DMS 273 (cell line): Measurements from ENCODE around the gene APOD.
"Not testable (repeated sequence)": the region's sequence is repeated elsewhere in the genome, so short reads cannot be mapped to it uniquely, and the experiment has no call there.

Experiments
- DNase-seq: peaks from one replicate; lab custom pipeline; 2025; ENCODE audit not compliant: unreplicated experiment; lab: John Stamatoyannopoulos, UW

Gene APOD

DNA sequence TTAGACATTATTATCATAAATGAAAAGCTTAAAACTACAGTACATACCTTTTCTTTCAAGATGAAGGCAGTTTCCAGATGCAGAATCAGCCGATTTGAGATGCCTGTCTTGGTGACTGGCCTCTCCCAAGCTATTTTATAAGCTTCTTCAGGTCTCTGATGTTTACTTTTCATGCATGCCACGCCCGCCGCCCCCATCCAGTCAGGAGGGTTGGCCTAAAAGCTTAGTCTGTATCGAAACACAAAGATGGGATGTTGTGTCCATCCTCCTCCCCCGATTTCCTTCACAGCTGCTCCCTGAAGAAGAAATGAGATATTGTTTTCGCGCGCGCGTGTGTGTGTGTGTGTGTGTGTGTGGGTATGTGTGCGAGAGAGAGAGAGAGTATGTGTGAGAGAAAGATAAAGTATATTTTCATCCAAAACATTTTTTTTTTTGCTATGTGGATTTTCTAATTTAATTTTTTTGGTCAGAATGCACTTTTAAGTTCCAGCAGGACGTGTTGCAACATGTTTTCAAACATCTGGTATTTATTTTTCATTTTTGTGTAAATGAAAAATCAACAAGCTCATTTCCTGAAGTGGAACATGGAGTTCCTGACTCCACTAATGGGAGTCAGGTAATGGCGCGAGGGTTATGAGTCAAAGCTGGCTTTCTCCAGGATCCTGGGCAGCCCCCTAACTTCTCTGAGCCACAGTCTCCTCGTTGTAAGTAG, at the start of gene APOD:
APOD (minus strand) TSS at position 110 of the 712 bp plus-strand sequence. CDS start 4,479 bp downstream, outside the sequence.
- DNase-seq, result no peak

DNA sequence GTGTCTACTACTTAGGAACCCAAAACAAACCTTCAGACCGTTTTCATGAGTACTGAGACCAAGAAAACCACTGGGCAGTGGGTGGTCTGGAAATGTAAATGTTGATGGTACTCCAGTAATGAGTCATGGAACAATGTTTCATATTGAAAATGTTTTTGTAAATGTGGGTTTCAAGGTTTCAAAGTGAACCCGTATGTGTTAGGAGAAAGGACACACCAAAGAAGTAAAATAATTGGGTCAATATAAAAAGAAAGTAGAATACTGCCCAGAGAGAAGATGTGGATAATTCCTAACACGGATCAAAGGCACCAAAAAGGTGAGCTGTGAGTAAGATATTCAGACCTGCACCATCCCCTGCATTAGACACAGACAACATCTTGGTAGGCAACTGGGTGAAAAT, 49.6 kb upstream of the APOD start:
- DNase-seq, result not testable (repeated sequence)

DNA sequence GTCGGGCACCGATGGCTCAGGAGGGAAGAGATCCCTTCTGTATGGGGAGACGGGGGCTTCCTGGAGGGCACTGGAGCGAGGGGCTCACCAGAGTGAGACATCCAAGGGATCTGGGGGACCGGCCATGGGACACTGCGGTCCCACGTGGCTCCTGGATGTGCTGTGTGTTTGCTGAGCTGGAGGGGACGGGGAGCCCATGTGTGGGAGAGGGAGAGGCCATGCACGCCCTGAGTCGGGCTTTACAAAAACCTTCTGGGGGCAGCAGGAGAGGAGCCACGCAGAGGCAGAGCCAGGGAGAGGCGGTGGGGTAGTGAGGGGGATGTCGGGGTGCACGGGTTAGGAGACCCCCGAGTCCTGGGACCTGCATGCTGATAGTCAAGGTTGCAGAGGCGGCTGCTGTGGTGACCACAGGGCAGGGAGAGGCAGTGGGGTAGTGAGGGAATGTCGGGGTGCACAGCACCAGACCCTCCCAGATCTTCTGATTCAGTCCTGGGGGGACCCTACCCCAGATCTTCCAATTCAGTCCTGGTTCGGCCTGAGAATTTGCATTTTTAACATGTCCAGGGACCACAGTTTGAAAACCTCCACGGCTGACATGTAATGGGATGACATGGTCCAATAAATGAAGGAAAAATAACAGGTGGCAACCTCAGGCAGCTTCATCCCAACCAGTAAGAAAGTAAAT, 48.9 kb upstream of the APOD start:
- DNase-seq, result not testable (repeated sequence)

DNA sequence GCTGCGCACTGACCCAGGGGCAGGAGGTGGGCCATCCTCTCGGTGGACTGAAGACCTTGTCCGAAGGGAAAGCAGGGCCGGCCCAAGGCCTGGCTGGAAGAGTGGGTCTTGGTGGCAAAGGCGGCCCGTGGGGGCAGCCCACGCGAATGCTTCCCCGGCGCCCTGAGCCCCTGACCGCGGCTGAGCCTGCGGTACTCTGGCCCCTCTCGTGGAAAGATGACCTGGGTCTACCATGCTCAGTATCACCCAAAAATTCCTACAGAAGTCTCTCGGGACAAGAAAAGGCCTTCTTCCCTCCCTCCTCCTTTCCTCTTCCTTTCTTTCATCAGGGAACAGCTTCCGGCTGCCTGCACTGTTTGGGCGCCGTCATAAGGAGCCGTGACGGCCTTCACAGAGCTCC, 48.3 kb upstream of the APOD start:
- not testable (repeated sequence) for DNase-seq

DNA sequence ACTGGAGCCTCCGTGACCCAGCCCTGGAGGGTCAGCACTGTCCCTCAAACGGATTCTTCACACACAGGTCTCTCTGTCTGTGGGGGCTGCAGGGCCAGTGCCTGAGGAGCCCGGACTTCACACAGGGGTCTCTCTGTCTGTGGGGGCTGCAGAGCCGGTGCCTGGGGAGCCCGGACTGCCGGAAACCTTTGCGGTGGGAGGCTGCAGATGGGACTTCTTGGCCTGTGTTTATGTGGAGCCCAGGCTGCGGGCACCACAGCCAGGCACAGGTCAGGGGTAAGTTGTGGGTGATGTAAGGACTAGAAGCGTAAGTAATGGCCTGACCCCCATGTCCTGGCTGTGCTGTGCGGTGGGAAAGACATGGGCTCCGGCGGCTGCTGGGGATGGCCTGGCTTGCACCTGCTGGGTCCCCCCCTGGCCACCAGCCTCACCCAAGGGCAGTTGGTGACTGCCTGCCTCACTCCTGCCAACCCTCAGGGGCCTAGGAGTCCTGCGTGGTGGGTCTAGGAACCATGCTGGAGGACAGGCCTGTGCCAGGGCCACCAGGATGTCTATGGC, 47.3 kb upstream of the APOD start:
- not testable (repeated sequence) for DNase-seq

DNA sequence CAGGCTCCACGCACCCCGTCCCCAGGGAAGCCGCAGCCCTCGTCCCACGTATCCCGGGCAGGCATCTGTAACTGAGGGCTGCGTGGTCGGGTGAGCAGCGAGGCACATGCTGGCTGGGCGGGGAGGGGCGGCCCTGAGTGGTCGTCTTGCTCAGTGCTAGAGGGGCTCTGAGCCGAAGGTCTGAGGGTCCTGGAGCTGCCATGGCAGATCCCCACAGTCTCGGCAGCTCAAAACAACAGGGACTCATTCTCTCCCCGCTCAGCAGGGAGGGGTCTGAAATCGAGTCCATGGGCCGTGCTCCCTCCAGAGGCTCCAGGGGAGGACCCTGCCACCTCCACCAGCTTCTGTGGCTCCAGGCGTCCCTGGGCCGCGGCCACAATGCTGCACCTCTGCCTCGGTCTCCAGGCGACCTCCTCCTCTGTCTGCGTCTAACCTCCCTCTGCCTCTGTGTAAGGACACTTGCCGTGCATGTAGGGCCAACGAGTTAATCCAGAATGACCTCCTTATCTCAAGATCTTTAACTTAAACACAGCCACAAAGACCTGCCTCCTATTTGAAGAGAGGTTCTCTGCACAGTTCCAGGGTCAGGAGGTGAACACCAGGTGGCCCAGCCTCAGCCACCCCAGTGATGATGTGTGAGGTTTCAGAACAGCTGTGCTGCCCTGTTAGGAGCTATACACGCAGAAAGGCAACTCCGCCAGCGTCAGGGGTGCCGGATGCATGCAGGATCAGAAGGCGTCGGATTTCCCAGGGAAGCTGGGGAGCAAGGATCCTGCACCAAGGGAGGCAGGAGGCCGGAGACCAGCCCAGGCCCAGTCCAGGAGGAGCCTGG, 46.6 kb upstream of the APOD start:
- not testable (repeated sequence) for DNase-seq

DNA sequence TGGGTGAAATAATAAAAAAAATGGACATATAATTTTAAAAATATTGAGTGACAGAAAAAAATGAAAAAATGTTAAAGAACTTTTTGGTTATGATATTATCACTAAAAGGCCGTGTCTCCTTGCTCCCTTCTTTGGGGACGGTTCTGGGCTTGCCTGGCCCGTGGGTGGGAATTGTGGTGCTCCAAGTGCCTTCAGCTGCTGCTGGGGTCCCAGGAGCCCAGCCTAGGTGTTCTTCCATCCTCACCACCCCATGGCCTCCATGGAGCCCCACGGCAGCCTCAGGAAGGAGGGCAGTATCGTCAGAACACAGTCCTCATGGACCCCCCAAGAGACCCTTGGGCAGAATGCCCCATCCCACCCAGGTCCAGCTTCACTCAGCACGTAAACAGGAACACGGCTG, 45.9 kb upstream of the APOD start:
- DNase-seq, result not testable (repeated sequence)

DNA sequence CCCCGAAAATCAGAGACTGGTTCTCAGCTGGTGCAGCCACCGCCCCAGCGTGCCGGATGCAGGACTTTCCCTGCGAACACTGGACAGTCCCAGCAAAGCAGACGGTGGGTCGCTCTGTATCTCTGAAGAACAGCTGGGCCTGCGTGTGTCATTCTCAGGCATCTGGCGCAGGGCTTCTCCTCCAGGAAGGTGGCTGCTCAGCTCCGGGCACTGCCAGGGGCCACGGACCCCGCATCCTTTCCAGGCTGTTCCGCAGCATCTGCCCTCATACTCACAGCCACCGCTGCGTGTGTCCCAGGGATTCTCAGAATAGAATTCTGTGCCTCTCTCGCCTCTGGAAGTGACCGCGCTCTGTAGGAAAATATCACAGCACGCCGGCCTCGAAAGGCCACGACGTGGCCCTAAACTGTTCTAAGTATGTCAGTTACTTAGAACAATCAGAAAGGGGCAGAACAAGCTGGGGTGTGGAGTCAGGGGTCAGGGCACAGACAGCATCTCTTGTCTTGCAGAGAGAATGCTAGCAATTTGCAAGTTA, 44.7 kb upstream of the APOD start:
- DNase-seq, result not testable (repeated sequence)

DNA sequence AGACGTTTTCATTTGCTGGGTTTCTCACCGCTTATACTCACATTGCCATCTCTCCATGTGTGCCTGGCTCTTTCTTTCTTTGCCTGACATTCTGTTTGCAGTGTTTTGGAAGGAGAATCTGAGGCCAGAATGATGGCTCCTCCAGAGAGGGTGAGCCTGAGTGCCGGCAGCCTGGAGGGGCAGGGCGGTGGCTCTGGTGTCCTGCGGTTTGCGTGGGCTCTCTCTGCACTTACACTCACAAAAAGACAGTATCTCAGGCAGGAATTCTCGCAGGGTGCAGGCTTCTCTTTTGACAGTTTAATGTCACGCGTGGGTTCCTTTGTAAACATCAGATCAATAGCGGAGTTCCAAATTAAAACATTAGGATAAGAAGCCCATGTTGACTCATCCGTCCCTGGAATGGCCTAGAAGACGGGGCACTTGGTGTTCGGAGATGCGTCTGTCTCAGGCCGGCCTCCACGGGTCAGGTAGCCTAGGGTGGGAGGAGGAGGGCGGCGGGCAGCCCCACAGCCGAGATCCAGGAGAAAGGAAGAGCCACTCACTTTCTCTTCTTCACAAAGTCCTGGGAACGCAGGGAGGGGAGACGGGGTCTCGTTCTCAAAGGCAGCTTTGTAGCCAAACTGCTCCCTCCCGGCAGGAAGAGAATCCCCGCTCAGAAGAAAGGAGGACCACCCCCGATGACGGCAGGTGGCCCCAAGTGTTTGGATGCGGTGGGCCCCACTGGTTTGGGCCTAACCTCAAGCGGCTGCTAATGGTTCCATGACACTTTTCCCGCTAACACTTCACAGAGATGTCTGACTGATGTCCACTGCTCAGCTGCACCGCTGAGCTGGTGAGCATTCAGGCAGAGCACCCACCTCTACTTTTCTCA, 44.0 kb upstream of the APOD start:
- not testable (repeated sequence) for DNase-seq

DNA sequence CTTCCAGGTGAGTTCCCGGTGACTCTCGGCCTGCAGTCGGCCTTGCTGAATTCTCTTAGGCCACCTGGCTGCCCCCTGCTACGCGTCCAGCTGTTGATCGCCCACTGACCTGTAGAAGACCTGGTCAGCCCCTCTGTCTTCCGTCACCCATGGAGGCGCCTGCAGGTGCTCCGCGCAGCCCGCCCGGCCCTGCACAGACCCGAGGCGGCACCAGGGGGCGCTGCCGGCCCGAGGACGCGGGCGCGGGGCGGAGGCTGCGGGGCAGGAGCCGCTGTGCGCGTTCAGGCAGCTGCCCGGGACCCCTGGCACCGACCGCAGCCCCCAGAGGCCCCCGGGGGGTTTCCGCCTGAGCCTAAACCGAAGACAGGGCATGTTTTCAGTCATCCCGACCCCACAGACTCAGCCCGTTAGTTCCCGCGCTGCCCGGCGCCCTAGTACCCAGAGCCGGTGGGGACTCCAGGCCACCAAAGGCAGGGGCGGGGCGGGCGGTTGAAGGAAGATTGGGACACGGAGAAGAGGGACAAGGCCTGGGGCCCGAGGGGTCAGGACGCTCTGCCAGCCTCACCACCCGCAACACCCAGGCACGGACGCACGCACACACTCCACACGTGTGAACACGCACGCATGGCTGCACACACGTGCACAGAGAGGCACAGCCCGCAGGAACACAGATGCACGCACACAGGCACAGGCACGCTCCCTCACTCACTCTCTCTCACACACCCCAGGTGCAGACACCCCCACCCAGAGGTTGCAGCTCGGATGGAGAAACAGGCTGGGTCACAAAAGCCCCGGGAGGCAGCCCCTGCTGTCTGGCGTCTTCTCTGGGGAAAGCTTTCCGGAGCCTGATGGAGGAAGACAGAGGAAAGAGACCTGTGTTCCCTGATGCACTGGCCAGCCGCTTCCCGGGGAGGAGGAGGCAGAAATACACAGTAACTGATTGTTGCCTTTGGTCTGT, 41.1 kb upstream of the APOD start:
- DNase-seq, result not testable (repeated sequence)

DNA sequence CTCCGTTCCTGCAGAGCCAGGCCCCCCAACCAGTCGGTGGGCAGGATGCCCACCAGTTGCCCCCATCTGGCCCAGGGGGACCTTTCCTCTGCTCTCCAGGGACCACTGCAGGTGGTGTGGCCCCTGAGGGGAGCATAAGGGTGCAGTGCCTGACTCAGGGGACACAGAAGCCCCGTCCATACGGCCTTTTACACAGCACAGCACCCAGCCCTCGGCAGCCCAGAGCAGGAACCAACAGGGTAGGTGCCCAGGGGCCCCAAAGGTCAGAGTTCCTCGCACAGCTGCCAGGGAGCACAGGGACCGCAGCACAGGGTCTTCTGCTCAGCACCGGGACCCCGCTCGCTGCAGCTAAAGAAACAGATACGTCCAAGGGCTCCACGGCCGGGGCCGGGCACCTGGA, 40.4 kb upstream of the APOD start:
- not testable (repeated sequence) for DNase-seq

DNA sequence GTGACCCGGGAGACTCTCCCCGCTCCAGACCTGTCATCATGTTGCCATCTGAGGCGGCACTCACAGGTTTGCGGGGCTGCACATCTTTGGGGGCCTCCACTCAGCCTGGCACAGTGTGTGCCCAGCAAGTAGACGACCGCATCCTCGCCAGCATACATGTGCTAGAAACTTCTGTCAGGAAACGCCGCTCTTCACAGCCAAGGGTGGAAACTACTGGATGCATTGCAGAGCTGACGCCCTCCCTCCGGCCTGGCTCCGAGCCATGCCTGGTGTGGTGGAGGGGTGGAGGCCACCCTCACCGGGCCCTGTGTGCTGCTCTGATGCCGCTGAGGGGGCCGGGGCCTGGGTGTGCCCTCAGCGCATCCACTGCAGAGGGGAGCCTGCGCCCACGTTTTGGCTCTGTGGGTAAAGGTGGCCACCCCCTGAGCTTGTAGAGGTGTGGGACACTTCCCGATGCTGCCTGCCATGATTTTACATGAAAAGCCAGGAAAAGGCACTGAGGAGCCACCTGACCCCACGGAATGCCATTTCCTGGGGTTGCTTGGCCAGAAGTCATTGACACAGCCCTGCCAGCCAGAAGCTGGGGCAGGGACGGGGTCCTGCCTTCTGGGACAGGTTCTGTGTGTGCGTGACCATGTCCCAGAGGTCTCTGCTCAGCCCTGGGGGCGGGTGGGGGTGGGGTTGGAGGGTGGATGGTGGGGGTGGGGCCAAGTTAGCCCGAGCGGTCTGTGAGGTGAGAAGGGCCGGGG, 39.7 kb upstream of the APOD start:
- not testable (repeated sequence) for DNase-seq

DNA sequence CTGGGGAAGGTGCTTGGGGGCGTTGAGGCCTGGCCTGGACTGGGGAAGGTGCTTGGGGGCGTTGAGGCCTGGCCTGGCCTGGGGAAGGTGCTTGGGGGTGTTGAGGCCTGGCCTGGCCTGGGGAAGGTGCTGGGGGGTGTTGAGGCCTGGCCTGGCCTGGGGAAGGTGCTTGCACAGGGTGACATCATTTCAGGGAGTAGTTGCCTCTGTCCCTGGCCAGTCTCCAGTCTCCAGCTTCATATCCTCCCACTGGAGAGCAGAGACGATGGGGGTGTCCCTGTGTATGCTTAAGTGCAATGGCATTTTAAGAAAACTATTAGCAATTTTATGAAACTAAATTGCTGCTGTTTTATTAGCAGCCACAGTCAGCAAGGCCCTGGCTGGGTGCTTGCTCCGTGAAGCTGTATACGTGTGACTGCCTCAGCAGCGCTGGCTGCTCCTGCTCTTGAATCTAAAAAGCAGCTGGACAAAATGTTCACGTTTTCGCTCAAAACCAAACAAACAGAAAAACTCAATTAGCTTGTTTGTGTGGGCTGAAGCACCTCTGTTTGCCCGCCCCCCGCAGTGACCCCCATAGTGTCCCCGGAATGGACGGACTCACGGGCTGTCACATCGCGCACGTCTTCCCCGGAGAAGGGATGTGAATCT, 38.9 kb upstream of the APOD start:
- not testable (repeated sequence) for DNase-seq

DNA sequence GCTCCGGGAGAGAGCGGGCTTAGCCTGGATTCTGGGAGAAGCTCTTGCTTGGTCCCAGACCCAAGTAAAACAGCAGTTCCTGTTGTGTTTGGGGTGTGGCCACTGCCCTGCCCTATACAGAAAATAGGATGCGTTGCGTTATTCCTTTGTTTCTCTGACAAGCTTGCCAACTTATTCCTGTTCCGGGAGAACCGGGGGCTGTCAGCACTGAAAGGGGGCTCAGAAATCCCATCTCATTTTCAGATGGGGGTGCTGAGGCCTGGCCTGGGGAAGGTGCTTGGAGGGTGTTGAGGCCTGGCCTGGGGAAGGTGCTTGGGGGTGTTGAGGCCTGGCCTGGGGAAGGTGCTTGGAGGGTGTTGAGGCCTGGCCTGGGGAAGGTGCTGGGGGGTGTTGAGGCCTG, 38.3 kb upstream of the APOD start:
- DNase-seq, result not testable (repeated sequence)

DNA sequence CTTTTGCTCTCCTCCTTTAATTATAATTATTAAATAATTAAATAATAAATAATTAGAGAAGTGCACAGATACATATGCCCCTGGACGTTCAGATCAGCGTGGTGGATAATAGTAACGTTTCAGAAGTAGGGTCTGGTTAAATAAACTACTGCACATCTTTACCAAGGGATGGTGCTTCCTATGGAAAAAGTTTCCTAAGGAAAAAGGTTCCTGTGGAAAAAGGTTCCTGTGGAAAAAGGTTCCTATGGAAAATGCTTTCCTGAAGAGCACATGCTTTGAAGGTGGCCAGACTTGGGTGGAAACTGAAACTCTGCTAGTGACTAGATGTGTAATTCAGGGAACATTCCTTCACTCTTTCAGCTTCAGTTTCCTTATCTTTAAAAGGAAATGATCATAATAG, 37.4 kb upstream of the APOD start:
- DNase-seq, result not testable (repeated sequence)

DNA sequence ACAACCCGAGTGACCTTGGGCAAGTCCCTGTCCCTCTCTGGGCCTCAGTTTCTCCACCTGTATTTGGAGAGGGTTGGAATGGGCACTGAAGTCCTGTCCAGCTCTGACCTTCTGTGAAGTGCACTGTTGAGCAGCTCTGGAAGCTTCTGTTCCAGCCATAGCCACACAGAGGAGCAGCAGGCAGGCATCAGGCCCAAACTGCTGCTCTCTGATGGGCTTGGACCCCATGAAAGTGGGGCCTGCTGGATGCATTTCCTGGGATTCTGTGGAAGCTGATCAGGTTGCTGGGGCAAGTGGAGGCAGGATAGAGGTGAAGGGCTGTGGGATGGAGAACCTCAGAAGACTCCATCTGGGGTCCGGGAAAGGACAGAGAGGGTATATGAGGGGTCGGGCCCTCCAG, 36.7 kb upstream of the APOD start:
- not testable (repeated sequence) for DNase-seq

DNA sequence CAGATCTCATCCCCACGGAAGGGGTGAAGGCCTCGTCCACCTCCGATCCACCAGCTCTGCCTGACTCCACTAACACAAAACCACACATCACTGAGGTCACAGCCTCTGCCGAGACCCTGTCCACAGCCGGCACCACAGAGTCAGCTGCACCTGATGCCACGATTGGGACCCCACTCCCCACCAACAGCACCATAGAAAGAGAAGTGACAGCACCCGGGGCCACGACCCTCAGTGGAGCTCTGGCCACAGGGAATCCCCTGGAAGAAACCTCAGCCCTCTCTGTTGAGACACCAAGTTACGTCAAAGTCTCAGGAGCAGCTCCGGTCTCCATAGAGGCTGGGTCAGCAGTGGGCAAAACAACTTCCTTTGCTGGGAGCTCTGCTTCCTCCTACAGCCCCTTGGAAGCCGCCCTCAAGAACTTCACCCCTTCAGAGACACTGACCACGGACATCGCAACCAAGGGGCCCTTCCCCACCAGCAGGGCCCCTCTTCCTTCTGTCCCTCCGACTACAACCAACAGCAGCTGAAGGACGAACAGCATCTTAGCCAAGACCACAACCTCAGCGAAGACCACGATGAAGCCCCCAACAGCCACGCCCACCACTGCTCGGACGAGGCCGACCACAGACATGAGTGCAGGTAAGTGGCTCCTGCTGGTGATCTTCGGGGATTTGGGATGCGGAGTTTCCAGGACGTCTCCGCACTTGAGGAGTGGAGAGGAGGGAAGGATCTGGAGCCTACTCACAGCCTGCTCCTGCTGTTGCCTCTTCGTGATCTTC, 36.0 kb upstream of the APOD start:
- DNase-seq, result not testable (repeated sequence)
